Measurements from ENCODE around the gene KPNA6.

KPNA6 gene

DNA sequence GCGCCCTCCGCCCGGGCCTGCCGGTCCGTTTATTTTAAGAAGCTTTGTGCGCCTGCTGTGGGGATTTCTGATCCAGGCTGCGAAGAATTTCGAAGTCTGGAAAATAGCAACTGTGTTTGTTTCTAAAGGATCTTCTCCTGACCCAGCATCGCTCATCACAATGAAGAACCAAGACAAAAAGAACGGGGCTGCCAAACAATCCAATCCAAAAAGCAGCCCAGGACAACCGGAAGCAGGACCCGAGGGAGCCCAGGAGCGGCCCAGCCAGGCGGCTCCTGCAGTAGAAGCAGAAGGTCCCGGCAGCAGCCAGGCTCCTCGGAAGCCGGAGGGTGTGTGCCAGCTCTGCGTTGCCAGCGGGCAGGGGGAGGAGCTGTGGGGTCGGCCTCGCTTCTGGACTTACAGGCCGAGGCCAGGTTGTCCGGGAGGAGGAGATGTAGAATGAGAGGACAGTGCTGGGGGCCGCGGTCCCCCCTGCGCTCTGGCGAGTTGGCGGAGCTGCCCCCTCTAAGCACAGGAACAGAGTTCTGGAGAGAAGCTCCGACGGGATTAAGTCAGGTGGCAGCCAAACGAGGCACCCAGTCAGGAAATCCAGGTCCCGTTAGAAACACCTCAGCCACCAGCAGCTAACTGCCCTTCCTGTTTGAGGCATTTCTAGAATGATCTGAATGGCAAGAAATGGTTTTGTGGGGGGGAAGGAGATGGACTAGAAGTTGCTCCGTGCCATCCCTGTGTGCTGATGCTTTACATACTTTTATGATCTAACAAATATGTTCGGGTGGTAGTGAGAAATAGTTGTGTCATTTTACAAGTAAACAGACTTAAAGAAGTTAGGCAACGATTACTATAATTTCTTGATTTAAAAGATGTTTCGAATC, 72.6 kb downstream of the KPNA6 start:
- DNase-seq (ENCODE audit: low read depth, low spot score) = no peak
- TF ChIP-seq, protein P1, sequence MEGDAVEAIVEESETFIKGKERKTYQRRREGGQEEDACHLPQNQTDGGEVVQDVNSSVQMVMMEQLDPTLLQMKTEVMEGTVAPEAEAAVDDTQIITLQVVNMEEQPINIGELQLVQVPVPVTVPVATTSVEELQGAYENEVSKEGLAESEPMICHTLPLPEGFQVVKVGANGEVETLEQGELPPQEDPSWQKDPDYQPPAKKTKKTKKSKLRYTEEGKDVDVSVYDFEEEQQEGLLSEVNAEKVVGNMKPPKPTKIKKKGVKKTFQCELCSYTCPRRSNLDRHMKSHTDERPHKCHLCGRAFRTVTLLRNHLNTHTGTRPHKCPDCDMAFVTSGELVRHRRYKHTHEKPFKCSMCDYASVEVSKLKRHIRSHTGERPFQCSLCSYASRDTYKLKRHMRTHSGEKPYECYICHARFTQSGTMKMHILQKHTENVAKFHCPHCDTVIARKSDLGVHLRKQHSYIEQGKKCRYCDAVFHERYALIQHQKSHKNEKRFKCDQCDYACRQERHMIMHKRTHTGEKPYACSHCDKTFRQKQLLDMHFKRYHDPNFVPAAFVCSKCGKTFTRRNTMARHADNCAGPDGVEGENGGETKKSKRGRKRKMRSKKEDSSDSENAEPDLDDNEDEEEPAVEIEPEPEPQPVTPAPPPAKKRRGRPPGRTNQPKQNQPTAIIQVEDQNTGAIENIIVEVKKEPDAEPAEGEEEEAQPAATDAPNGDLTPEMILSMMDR (IDR thresholded peaks at IDR 0.05; ENCODE audit: insufficient read depth, low read length, missing control alignments) = no peak
- ChIA-PET POLR2A (interaction anchor here (1.2 to 2.4 kb wide), 4 partner anchors 16 to 151 kb away, joined by 5 to 18 read pairs (median 11); partner anchors contain the start of genes CCDC28B and TMEM39B), CTCF (interaction anchor here (0.7 to 1.6 kb wide), 5 partner anchors 17 to 91 kb away, joined by 3 to 4 read pairs (median 3); no protein-coding TSS in a partner anchor)
- H3K4me3 ChIP-seq (ENCODE audit: low read depth, low read length) = peak overlapping the region; percentile 71

- ChIA-PET POLR2A (interaction anchor here (1.2 to 2.4 kb wide), 3 partner anchors 16 to 151 kb away, joined by 5 to 18 read pairs (median 11); partner anchors contain the start of gene CCDC28B), CTCF (interaction anchor here (1.2 to 1.3 kb wide), 2 partner anchors 18 to 70 kb away, joined by 3 to 4 read pairs; no protein-coding TSS in a partner anchor)
- H3K4me3 ChIP-seq (ENCODE audit: low read depth, low read length) = peak overlapping the region; percentile 71
Measured at GRCh38 chr1:32181065-32181464, 73.2 kb downstream of the KPNA6 start.

DNA sequence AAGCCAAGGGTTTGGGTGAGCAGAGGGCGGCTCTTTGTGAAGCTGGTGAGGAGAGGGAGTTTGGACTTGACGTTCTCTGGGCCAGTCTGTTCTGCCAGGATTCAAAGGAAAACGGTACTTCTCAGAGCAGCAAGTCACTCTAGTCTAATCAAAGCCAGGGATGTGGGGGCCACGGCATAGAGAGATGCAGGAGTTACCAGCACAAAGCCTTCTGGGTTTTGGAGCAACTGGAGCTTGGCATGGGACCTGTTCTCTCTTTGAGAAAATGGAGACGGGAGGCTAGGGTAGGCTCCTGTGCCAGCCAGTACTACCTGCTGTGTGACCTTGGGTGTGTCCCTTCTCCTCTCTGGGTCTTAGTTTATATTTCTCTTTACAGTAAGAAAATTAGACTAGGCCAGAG, 73.7 kb downstream of the KPNA6 start:
- ChIA-PET CTCF (interaction anchor here (1.3 kb wide), 1 partner anchor 17 kb away, joined by 3 read pairs; no protein-coding TSS in a partner anchor), POLR2A (interaction anchor here (0.6 kb wide), 1 partner anchor 76 kb away, joined by 3 read pairs; no protein-coding TSS in a partner anchor)
- TF ChIP-seq, protein P1 (IDR thresholded peaks at IDR 0.05; ENCODE audit: insufficient read depth, low read length, missing control alignments) = no peak
- DNase-seq (ENCODE audit: low read depth, low spot score) = no peak
- H3K4me3 ChIP-seq (ENCODE audit: low read depth, low read length) = peak overlapping the region; percentile 71

More at GRCh38 chr1:32181065-32181464, 73.2 kb downstream of the KPNA6 start:
- TF ChIP-seq, protein P1 (IDR thresholded peaks at IDR 0.05; ENCODE audit: insufficient read depth, low read length, missing control alignments) = no peak
- DNase-seq (ENCODE audit: low read depth, low spot score) = no peak

DNA sequence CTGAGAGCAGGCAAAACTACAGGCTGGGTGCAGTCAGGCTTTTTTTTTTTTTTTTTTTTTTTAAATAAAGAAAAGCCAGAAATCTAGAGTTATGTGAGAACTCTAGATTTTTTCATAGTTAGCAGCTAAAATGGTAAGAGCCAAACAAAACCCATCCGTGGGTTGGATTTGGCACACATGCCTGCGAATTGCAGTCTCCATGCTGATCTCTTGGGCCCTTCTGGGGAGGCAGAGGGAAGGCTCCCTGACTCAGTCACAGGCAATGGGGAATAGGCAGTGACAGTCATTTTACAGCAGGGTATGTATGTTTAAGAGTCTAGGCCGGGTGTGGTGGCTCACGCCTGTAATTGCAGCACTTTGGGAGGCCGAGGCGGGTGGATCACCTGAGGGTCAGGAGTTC, 74.2 kb downstream of the KPNA6 start:
- ChIA-PET POLR2A (interaction anchor here (0.6 to 0.7 kb wide), 2 partner anchors 18 to 77 kb away, joined by 3 to 4 read pairs; partner anchors contain the start of gene CCDC28B), CTCF (interaction anchor here (1.2 to 1.3 kb wide), 2 partner anchors 16 to 17 kb away, joined by 3 read pairs; no protein-coding TSS in a partner anchor)
- H3K4me3 ChIP-seq (ENCODE audit: low read depth, low read length) = peak overlapping the region; percentile 71
- no peak for DNase-seq (ENCODE audit: low read depth, low spot score)
- TF ChIP-seq, protein P1 (IDR thresholded peaks at IDR 0.05; ENCODE audit: insufficient read depth, low read length, missing control alignments) = no peak

- POLR2A ChIA-PET = interaction anchor here (0.6 kb wide), 1 partner anchor 152 kb away, joined by 3 read pairs; the partner anchor contains the start of gene MARCKSL1
Measured at GRCh38 chr1:32184650-32185049, 76.8 kb downstream of the KPNA6 start.

More at GRCh38 chr1:32184650-32185049, 76.8 kb downstream of the KPNA6 start:
- TF ChIP-seq, protein P1 (IDR thresholded peaks at IDR 0.05; ENCODE audit: insufficient read depth, low read length, missing control alignments) = no peak
- DNase-seq (ENCODE audit: low read depth, low spot score) = no peak
- CTCF ChIA-PET = interaction anchor here (1.0 to 1.4 kb wide), 2 partner anchors 10 to 32 kb away, joined by 3 to 5 read pairs; no protein-coding TSS in a partner anchor
- no peak overlapping the region for H3K4me3 ChIP-seq (ENCODE audit: low read depth, low read length)
